Measurements from ENCODE around the gene STIP1.
"Not testable (repeated sequence)": the region's sequence is repeated elsewhere in the genome, so short reads cannot be mapped to it uniquely, and the experiment has no call there.

The STIP1 gene

DNA sequence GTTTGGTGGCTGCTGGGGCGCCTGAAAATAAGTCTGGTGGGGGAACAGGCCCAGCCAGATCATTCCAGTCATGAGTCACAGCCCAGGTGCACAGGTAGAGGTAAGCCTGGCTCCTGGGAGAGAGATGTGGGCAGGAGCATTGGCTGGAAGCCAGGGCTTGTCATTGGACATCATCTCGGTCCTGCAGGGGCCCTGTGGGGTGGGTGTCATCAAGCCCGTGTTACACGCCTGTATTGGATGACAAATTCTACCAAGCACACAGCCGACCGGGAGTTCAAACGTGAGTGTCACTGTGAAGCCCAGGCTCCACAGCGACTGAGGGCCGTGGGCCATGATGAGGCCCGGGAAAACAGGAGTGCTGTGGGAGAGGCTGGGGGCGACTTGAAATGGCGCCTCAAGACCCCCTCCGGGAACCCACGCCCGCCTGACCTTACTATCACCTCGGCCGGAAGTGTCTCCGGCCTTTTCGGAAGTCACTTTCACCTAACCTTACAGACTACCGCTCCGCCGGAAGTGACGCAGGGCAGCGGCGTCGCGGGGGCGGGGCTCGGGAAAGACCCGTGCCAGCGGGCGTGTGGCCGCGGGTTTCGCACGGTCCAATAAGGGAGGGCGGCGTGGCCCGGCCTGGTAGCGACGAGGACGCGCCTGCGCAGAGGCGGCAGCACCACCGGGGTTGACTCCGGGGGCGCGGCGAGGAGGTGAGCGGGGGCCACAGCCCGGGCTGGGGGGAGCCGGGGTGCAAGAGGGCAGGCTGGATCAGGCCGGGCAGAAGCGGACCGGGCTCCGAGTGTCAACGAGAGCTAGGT, 54.7 kb downstream of the STIP1 start, which contains the start of gene FKBP2:
TSS of gene FKBP2 (plus strand) at position 661 of the 806 bp plus-strand sequence. CDS start 1,293 bp downstream, outside the sequence.
- peak; percentile 93 to 99 for DNase-seq

GRCh38 chr11:64241241-64241490, 55.2 kb downstream of the STIP1 start:
- DNase-seq: peak; percentile 95 to 100

DNA sequence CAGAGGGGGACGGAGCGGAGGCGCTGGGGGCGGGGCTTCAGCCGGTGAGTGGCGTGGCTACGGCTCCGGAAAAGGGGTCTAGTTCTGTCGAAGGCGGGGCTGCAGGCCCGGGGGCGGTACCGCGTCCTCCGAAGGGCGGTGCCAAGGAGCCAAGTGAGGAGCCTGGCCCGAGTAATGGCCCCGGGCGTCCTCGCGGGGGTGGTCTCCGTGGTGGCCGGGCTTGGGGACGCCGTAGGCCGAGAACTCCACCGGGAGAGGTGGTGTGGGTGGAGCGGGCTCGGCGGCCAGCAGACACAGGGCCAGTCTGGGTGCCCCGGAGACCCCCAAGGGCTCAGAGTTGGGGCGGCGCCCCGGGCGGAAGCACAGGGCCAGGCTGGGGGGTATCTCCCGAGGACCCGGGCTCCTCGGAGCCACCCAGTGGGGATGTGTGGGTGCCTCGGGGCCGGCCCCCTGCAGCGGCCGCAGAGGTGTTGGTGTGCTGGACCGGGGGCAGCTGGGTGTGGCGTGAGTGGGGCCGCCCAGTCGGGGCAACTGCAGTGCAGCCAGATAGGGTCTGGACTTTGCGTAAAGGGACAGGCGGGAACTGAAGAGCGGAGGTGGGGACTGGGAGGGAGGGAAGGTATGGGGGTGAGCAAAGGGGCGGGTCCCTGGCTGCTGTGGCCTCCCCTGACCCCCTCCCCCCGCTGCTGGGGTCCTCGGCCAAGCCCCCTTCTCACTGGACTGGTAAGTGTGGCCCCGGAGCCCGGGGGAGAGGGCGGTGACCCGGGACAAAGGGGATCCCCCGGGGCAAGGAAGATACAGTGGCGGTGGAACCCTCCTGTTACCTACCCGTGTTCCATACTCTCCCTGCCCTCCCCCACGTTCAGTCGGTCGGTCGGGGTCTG, 55.8 kb downstream of the STIP1 start:
- peak; percentile 59 to 72 for DNase-seq

- DNase-seq: no peak
Observed at GRCh38 chr11:64243236-64243854, 57.4 kb downstream of the STIP1 start.

GRCh38 chr11:64244107-64244506, 58.1 kb downstream of the STIP1 start:
- DNase-seq: no peak

- no peak for DNase-seq
Observed at GRCh38 chr11:64244966-64245365, 59.0 kb downstream of the STIP1 start.

- DNase-seq: peak in 1 of 2 experiments; percentile 49
Observed at GRCh38 chr11:64245401-64245796, 59.4 kb downstream of the STIP1 start.

DNA sequence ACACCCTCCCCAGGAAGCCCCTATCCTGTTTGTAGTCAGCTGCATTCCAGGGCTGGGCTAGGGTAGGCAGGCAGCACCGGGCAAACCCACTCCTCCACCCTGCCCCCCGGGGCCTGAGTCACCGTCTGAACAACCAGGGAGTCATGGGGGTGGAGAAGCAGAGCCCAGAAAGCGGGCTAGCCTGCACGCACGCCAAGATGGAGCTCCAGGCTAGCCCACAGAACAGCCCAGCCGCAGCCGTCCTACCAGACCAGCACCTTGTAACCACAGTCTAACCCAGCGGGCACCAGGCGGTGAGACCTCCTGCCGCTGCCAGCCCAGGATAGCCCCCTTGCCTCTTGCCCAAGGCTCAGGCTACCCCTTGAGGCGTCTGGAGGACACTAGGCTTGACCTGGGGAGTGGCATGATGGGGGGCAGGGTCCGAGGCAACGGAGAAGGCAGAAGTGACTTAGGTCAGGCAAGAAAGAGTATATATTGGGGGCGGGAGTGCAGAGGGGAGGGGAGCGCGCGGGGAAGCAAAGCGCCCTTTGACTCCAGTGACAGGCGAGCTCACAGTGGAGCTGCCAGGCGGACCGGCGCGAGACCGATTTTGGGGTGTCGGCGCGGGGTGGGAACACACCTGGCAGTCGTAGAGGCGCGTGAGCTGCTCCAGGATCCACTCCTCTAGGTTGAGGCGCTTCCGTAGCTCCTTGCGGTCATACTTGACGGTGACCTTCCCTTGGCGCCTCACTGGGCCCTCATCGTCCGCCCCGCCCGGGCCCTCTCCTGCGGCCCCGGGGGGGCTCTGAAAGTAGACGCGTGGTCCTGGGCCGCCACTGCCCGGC, 60.0 kb downstream of the STIP1 start:
- peak; percentile 44 to 73 for DNase-seq

GRCh38 chr11:64246621-64246870, 60.6 kb downstream of the STIP1 start:
- not testable (repeated sequence) for DNase-seq

- peak; percentile 76 to 97 for DNase-seq
Observed at GRCh38 chr11:64246871-64247728, 61.1 kb downstream of the STIP1 start, which contains the start of gene PPP1R14B. Gene PPP1R14B, minus strand, starts transcription at chr11:64246943. Its CDS starts 270 bp downstream, at chr11:64246673.

- peak; percentile 80 to 92 for DNase-seq
Observed at GRCh38 chr11:64247729-64248531, 62.0 kb downstream of the STIP1 start.

- DNase-seq: no peak
Observed at GRCh38 chr11:64248578-64248977, 62.6 kb downstream of the STIP1 start.

- DNase-seq: no peak
Observed at GRCh38 chr11:64249038-64249437, 63.1 kb downstream of the STIP1 start.

- peak in 1 of 2 experiments; percentile 30 for DNase-seq
Observed at GRCh38 chr11:64249563-64250414, 63.8 kb downstream of the STIP1 start.

DNA sequence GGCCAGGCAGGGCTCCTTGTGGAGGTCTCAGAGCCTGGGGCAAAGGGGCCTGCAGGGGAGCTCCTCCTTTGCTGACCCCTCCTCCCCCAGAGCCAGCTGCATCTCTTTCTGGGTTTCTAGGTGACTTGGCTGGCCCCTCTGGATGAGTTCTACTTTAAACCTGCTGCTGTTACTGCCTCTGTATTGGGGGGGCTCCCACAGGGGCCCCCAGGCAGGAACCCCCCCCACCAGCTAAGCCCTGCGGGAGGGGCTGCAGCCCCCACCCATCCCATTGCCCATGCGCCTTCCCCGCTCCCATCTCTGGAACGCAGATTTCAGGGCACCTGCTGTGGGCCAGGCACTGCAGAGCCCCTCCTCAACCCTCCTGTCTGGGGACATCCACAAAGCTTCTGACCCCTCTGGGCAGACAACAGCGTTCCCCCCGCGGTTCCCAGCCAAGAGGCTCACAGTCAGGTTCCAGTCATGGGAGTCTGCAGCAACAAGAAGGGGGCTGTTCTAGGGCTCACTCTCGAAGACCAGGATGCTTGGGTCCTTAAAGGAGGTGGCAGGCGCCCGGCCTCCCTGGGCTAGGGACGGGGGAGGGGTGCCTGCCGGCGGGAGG, 64.5 kb downstream of the STIP1 start:
- DNase-seq: no peak

DNA sequence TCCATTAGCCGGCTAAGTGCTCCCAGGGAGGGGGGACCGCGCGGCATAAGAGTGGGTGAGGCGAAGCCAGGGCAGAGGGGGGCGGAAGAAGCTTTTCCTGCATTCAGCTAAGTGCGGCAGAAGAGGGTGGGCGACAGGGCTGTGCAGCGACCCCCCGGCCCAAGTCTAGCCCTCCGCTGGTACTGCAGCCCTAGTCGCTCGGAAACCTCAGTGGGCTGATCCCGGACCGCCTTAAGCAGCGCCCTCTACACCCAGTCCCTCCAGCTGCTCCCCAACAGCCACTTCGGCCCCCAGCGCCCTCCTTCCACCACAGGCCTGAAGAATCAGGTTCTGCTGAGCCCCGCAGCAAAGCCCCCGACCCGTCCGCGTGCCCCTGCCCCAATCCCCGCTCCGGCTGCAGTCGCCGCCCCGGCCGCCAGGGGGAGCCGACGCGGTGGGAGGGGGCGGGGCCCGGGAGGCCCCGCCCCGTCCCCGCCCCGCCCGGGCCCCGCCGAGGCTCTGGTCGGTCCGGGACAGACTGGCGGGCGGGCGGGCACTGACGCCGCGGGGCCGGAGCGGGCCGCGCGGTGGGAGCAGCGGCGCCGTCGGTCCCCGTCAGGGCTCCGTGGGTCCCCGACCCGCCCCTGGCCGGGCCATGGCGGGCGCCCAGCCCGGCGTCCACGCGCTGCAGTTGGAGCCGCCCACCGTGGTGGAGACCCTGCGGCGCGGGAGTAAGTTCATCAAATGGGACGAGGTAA, 65.2 kb downstream of the STIP1 start, which contains the start of gene PLCB3:
TSS of gene PLCB3 (plus strand) at position 515 of the 737 bp plus-strand sequence. CDS start at position 635, 120 bp downstream.
- DNase-seq: peak in 1 of 2 experiments; percentile 79

- DNase-seq: no peak
Observed at GRCh38 chr11:64251753-64252002, 65.7 kb downstream of the STIP1 start.

DNA sequence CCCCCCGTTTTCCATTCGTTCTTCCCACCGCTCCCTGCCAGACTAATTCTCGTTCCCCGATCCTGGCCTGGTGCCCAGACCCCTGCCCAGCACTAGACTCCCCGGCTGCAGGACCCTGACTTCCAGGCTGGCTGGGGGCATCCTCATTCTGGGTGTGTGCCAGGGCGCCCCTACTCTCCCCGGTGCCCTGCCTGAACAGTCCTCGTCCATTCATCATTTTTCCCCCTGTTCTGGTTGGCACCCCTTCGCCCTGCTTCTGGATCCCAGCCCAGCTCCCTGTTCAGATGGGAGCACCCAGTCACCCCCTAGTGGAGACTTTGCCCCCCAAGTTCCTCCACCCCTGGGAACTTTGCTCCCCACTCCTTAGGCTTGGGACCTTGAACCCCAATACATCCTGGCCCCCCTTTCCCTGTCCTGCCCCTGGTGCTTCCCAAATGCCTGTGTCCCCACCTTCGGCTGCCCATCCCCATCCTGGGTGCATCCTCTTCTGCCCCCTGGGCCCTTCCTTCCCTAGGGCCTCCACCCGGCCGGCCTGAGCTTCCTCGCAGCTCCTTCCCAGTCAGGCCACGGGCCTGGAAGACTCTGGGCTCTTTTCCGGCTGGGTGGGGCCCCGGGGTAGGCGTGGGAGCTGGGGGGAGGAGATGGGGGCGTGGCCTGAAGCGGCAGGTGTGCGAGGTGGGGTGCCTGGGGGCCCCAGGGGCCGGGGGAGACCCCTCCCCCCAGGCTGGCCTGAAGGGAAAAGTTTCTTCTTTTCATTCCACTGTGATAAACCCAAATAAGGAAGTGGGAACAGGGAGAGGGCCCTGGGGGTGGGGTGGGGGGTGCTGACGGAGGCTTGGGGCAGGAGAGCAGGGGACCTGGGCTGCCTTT, 66.3 kb downstream of the STIP1 start:
- DNase-seq: peak in 1 of 2 experiments; percentile 69

Measured in NCI-H526 (cell line).